Ovary (tissue), 9 donors: Measurements from ENCODE around the gene PEX14. TPM values are rescaled to one million over a fixed set of nuclear protein-coding genes. Genes with fewer than 3 reads are reported as not detected.

Experiments
- DNase-seq, 5 donors: peaks; one replicate each; pipeline ENCODE4 v3.0.0-alpha.2; 2019 to 2020
- H3K27ac ChIP-seq, 2 donors: fragments of 200-600 bp; one replicate each; pipeline versions ENCODE4 v1.5.1 to v1.8.0; 2019 to 2022
- H3K27me3 ChIP-seq: fragments of 200-600 bp; one replicate; pipeline ENCODE4 v1.8.0; 2022
- H3K36me3 ChIP-seq: fragments of 200-600 bp; sonication (generic); one replicate; pipeline ENCODE4 v1.5.1; 2019
- H3K4me1 ChIP-seq: one replicate; pipeline ENCODE4 v1.8.1; 2013; ENCODE audit warnings: mild to moderate bottlenecking, moderate library complexity; ENCODE audit not compliant: insufficient read depth
- H3K4me3 ChIP-seq: fragments of 200-600 bp; sonication (generic); one replicate; pipeline ENCODE4 v1.5.1; 2017
- H3K9me3 ChIP-seq, 2 donors: fragments of 200-600 bp in 1 of 2; sonication (generic) in 1 of 2; one replicate each; pipeline versions ENCODE4 v1.5.1 to v1.8.1; 2013 to 2019; ENCODE audit warnings: mild to moderate bottlenecking in 1 of 2, moderate library complexity in 1 of 2
- EP300 ChIP-seq: sonication (generic); formaldehyde crosslinking; IDR thresholded peaks from one replicate; pipeline ENCODE4 v1.6.1; 2017; ENCODE audit warnings: antibody characterized with exemption
- POLR2A ChIP-seq: fragments of 450-650 bp; IDR thresholded peaks from one replicate; pipeline ENCODE4 v1.6.1; 2017; ENCODE audit warnings: antibody characterized with exemption, mild to moderate bottlenecking, moderate library complexity
- WGBS, 3 donors: extraction: QIAGEN DNeasy Blood & Tissue Kit in 1 of 3; methylation state at CpG; one replicate each; pipeline versions ENCODE4 v1.1.5 to v1.1.7; 2013 to 2017; 5-methylcytosine and 5-hydroxymethylcytosine counted together
- intact Hi-C, 4 donors: fragments of 100-400 bp; cut with DNase I; formaldehyde crosslinking; loops; one replicate each; pipeline versions ENCODE4 v1.11.0 to v1.15.1; 2022 to 2023
- polyA plus RNA-seq, 2 donors: library from polyadenylated mRNA; stranded (reverse); fragments of 200-250 nt in 1 of 2; fragments of 350-450 nt in 1 of 2; fragmentation: Illumina TruSeq in 1 of 2; extraction: RNeasy Lipid Tissue Mini Kit (QIAGEN cat#74804) in 1 of 2; gene quantifications; one replicate each; pipeline ENCODE4 v1.2.3, GENCODE V29; 2013 to 2014
- total RNA-seq, 7 donors: library from RNA; depleted of rRNA in 2 of 7; stranded (reverse); fragments of >200 nt in 2 of 7; fragmentation: NEBNext Ultra II Directional in 3 of 7; extraction: Animal tissue kit (Norgen Biotek cat#: 25700) in 3 of 7; gene quantifications; one replicate each; pipeline versions ENCODE4 v1.1.0 to v1.2.4, GENCODE V29; 2016 to 2023
- TF ChIP-seq, protein P1 (sequence below), 3 donors: fragments of 450-650 bp in 2 of 3; fragments of 200-600 bp in 1 of 3; IDR thresholded peaks; one replicate each; pipeline versions ENCODE4 v1.5.1 to v1.8.0; 2016 to 2022; ENCODE audit warnings: antibody characterized with exemption in 3 of 3, mild to moderate bottlenecking in 1 of 3
- donor health status: DM: no; HTN: no; CAD: no; lungs with moderate emphysema.
- donor health status: DM: no; HTN: no; CAD: no.
- donor health status: Bipolar disorder and iron deficiency.
- donor health status: DM: yes; HTN: yes; CAD: no.
- donor health status: DM: no; HTN: no; CAD: no.
- donor health status: DM: yes; HTN: yes; CAD: no.

The PEX14 gene
- total and polyA plus RNA-seq, 9 donors = 3.3 to 22.9 (median 16.7) TPM

DNA sequence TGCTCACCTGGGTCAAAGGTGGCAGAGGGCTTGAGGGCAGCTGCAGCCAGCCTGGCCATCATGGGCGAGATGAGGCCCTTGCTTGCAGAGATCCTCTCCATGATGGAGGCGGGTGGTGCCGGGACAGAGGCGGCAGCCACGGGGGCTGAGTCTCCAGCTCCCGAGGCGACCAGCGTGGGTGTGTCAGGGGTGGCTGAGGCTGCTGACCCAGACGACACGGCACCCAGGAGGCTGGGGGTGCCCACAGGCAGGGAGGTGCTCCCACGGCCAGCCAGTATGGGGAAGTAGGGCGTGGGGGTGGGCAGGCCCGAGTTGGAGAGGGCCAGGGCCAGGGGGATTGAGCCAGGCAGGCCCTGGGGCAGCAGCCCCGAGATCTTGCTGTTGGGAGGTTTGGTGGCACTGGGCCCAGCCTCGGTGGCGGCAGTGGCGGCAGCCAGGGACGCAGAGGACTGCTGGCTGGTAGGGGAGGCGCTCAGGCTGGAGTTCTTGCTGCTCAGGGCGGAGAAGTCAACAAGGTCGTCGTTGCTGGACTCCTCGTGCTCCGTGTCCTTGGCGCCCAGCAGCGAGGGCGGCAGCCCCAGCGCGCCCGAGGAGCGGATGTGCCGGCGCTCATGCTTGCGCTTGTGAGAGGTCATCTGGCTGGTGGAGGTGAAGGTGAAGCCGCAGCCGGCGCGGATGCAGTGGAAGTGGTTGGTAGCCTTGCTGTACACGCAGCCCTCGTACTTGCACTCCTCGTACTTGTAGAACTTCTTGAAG is 178.8 kb downstream of the PEX14 start:
- 87 to 90% (median 90%) methylated on average over 41 of the region's 41 CpGs for WGBS, 3 donors
- no peaks in the 10 kb centered on the region for H3K27me3 ChIP-seq
- H3K4me1 ChIP-seq = no peaks in the 10 kb centered on the region
- H3K36me3 ChIP-seq = no peaks in the 10 kb centered on the region
- no peak overlapping the region for H3K27ac ChIP-seq
- TF ChIP-seq, protein P1, sequence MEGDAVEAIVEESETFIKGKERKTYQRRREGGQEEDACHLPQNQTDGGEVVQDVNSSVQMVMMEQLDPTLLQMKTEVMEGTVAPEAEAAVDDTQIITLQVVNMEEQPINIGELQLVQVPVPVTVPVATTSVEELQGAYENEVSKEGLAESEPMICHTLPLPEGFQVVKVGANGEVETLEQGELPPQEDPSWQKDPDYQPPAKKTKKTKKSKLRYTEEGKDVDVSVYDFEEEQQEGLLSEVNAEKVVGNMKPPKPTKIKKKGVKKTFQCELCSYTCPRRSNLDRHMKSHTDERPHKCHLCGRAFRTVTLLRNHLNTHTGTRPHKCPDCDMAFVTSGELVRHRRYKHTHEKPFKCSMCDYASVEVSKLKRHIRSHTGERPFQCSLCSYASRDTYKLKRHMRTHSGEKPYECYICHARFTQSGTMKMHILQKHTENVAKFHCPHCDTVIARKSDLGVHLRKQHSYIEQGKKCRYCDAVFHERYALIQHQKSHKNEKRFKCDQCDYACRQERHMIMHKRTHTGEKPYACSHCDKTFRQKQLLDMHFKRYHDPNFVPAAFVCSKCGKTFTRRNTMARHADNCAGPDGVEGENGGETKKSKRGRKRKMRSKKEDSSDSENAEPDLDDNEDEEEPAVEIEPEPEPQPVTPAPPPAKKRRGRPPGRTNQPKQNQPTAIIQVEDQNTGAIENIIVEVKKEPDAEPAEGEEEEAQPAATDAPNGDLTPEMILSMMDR (IDR thresholded peaks at IDR 0.05) = no peak
- no peak for TF ChIP-seq EP300
- no peak for TF ChIP-seq POLR2A
- no peaks in the 10 kb centered on the region for H3K9me3 ChIP-seq
- no peak overlapping the region for H3K4me3 ChIP-seq
- intact Hi-C loops = no loop called here
- DNase-seq = no peak

DNA sequence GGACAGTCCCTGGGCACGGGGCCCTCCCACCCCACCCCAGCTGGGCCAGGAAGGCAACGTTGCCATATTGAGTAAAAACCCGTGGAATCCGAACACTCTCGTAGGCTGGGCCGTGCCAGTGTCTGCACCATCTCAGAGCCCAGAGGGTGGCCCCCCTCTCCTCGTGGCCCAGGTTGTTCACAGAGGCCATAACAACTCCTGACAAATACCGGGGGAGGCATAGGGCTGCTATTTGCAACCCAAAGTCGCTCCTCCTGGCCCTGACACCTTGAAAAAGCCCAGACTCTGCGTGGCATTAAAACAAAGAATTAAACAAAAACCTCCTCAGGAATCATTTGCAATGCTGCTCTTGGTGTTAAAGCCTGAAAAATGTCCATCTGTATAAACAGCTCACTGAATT is 180.3 kb downstream of the PEX14 start:
- Histone ChIP-seq H3K9me3 (no peaks in the 10 kb centered on the region), H3K4me1 (no peaks in the 10 kb centered on the region), H3K36me3 (no peaks in the 10 kb centered on the region), H3K27ac (no peak overlapping the region), H3K4me3 (no peak overlapping the region), H3K27me3 (no peaks in the 10 kb centered on the region)
- intact Hi-C loops = no loop called here
- 74 to 82% (median 81%) methylated on average over 6 to 10 of the region's 10 CpGs for WGBS, 3 donors
- DNase-seq = no peak
- TF ChIP-seq, protein P1 (IDR thresholded peaks at IDR 0.05) = no peak
- no peak for TF ChIP-seq POLR2A
- TF ChIP-seq EP300 = no peak

DNA sequence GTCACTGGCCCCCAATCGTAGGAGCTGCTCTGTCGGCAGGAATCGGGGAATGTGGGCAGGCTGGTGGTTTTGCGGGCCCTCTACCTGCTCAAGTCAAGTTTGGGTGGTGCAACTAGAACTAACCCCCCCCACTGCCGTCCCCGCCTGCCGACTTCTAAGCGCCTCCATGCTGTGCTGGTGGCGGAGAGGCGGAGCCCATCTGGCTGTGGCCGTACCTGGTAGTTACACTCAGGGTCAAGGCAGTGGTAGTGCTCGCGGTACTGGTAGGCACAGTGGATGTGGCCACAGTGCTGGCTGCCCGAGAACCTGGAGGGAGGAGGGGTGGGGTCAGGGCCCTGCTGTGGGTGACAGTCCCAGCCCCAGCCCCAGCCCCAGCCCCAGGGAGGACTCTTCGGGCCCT is 181.7 kb downstream of the PEX14 start:
- intact Hi-C loops = no loop called here
- TF ChIP-seq, protein P1 (IDR thresholded peaks at IDR 0.05) = no peak
- TF ChIP-seq EP300 = no peak
- no peak for TF ChIP-seq POLR2A
- H3K27ac ChIP-seq = no peak overlapping the region
- no peaks in the 10 kb centered on the region for H3K36me3 ChIP-seq
- H3K4me1 ChIP-seq = no peaks in the 10 kb centered on the region
- no peaks in the 10 kb centered on the region for H3K9me3 ChIP-seq
- DNase-seq = no peak
- H3K4me3 ChIP-seq = no peak overlapping the region
- 82 to 91% (median 86%) methylated on average over 15 of the region's 15 CpGs for WGBS, 3 donors
- no peaks in the 10 kb centered on the region for H3K27me3 ChIP-seq

DNA sequence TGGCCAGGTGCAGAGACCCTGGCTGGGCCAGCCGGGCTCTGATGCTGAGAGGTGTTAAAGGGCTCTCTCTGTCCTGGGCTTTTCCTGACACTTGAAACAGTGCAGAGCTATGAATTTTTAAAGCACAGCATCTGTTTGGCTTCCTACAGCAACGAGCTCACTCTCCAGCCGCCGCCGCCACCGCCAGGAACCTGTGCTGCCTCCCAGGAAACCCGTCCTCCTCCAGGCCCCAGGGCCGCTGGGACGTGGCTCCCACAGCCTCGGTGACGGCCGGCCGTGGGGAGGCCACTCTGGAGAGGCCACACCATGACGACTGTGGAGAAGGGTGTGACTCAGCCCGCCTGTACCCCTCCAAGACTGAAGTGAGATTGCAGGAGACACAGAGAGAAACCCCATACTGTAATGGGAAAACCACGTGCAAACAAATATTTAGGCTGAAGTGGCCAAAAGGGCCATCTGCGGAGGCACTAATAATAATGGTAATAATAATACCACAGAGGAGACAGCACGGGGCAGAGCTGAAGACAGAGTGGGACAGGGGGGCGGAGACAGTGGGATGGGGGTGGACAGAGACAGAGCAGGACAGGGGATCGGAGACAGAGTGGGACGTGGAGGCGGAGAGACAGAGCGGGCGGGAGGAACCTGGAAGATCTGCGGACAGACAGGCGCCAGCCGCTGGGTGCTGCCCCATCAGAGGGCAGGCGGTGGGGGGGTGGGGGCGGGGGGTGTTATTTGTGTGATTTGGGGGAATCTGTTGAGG is 182.5 kb downstream of the PEX14 start:
- no peak overlapping the region for H3K27ac ChIP-seq
- H3K27me3 ChIP-seq = no peaks in the 10 kb centered on the region
- TF ChIP-seq, protein P1 (IDR thresholded peaks at IDR 0.05) = no peak
- no peaks in the 10 kb centered on the region for H3K9me3 ChIP-seq
- intact Hi-C loops = no loop called here
- H3K4me3 ChIP-seq = no peak overlapping the region
- H3K36me3 ChIP-seq = no peaks in the 10 kb centered on the region
- DNase-seq = no peak
- 51 to 65% (median 56%) methylated on average over 29 of the region's 29 CpGs for WGBS, 3 donors
- H3K4me1 ChIP-seq = no peaks in the 10 kb centered on the region
